A673 (cell line): ENCODE results near the gene SLC8A2. TPM values are rescaled to one million over a fixed set of nuclear protein-coding genes. Genes with fewer than 3 reads are reported as not detected.

Experiments
- BruUV-seq: library from RNA; stranded (reverse); fragments of 400-500 nt; replicated peaks from 2 replicates; lab custom pipeline; 2021; lab: Mats Ljungman, UMichigan
- CTCF ChIA-PET: fragments of 300-600 bp; sonication (Branson Sonifier 250); formaldehyde crosslinking; loops from one replicate; lab custom pipeline; 2022; ENCODE audit warnings: antibody characterized with exemption; lab: Charles Lee
- POLR2A ChIA-PET: fragments of 300-600 bp; sonication (Branson Sonifier 250); formaldehyde crosslinking; loops from one replicate; lab custom pipeline; 2022; ENCODE audit warnings: antibody characterized with exemption; ENCODE audit not compliant: low non-redundant PET; lab: Charles Lee
- DNase-seq: peaks from one replicate; pipeline ENCODE4 v3.0.0-alpha.2; 2015; ENCODE audit warnings: low spot score
- H3K27ac ChIP-seq: fragments of 200-600 bp; sonication (generic); 2 replicates; pipeline ENCODE4 v1.5.1; 2016; ENCODE audit warnings: mixed run types, low read depth, mild to moderate bottlenecking, mixed read lengths, antibody characterized with exemption, low read length; ENCODE audit not compliant: poor library complexity, severe bottlenecking
- H3K27me3 ChIP-seq: fragments of 200-600 bp; sonication (generic); replicated peaks from 2 replicates; pipeline ENCODE4 v1.6.1; 2017; ENCODE audit warnings: mixed run types, low read depth, mild to moderate bottlenecking, mixed read lengths, antibody characterized with exemption, low read length; ENCODE audit not compliant: insufficient read depth, poor library complexity
- H3K36me3 ChIP-seq: fragments of 200-600 bp; sonication (generic); 2 replicates; pipeline ENCODE4 v1.6.1; 2016; ENCODE audit warnings: mixed run types, mild to moderate bottlenecking, mixed read lengths, antibody characterized with exemption, low read length; ENCODE audit not compliant: insufficient read depth, poor library complexity, severe bottlenecking
- H3K4me1 ChIP-seq: fragments of 200-600 bp; sonication (generic); 2 replicates; pipeline ENCODE4 v1.6.1; 2017; ENCODE audit warnings: mixed run types, mild to moderate bottlenecking, mixed read lengths, antibody characterized with exemption, low read length; ENCODE audit not compliant: insufficient read depth, poor library complexity, severe bottlenecking
- H3K4me3 ChIP-seq: fragments of 200-600 bp; sonication (generic); 2 replicates; pipeline ENCODE4 v1.5.1; 2016; ENCODE audit warnings: low read depth, mixed run types, mild to moderate bottlenecking, mixed read lengths, low read length; ENCODE audit not compliant: poor library complexity, severe bottlenecking
- H3K9me3 ChIP-seq: fragments of 200-600 bp; sonication (generic); 2 replicates; pipeline ENCODE4 v1.6.1; 2016; ENCODE audit warnings: mixed run types, low read depth, mild to moderate bottlenecking, mixed read lengths, antibody characterized with exemption, low read length; ENCODE audit not compliant: poor library complexity, severe bottlenecking
- EZH2 ChIP-seq: fragments of 200-600 bp; sonication (generic); IDR thresholded peaks from 2 replicates; pipeline ENCODE4 v1.6.1; 2017; ENCODE audit warnings: borderline replicate concordance, low read depth, mild to moderate bottlenecking, mixed read lengths, antibody characterized with exemption, low read length; ENCODE audit not compliant: poor library complexity, severe bottlenecking
- intact Hi-C: fragments of 100-400 bp; cut with micrococcal nuclease; formaldehyde crosslinking; loops from one replicate; pipeline ENCODE4 v1.10.0; 2022; ENCODE audit not compliant: unreplicated experiment
- total RNA-seq: library from RNA; stranded (reverse); gene quantifications from 2 replicates; pipeline ENCODE4 v1.2.3, GENCODE V29; 2021
- TF ChIP-seq, protein P1 (sequence below): fragments of 300-800, 200-600 bp; sonication (generic); conservative IDR thresholded peaks from 2 replicates; pipeline ENCODE4 v1.5.1; 2017; ENCODE audit warnings: low read depth, mild to moderate bottlenecking, antibody characterized with exemption, low read length, moderate library complexity, mixed read lengths

Gene SLC8A2
- total RNA-seq, 1 experiment from 2014 or later = 3.2 TPM

DNA sequence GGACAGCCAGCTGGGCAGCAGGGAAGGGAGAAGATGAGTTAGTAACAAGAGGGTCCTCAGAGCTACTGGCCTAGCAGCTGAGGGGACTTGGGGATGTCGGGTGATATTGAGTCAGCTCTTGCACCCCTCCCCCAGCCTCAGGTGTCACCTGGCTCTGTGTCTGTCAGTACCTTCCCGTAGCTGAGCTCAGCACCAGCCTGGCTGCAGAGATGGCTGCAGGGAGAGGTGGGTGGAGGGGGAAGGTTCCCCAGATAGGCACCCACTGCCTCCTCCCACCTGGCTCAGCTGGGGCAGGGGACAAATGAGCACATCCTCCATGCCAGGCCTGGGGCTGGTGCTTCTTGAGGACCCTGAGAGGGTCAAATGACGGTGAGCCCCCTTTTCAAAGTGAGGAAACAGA, 19.2 kb upstream of the SLC8A2 start:
- H3K36me3 ChIP-seq = no peaks in the 10 kb centered on the region
- DNase-seq = no peak
- H3K4me3 ChIP-seq = no peak overlapping the region
- TF ChIP-seq, protein P1, sequence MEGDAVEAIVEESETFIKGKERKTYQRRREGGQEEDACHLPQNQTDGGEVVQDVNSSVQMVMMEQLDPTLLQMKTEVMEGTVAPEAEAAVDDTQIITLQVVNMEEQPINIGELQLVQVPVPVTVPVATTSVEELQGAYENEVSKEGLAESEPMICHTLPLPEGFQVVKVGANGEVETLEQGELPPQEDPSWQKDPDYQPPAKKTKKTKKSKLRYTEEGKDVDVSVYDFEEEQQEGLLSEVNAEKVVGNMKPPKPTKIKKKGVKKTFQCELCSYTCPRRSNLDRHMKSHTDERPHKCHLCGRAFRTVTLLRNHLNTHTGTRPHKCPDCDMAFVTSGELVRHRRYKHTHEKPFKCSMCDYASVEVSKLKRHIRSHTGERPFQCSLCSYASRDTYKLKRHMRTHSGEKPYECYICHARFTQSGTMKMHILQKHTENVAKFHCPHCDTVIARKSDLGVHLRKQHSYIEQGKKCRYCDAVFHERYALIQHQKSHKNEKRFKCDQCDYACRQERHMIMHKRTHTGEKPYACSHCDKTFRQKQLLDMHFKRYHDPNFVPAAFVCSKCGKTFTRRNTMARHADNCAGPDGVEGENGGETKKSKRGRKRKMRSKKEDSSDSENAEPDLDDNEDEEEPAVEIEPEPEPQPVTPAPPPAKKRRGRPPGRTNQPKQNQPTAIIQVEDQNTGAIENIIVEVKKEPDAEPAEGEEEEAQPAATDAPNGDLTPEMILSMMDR = no peak
- no peak for TF ChIP-seq EZH2
- ChIA-PET POLR2A (no interaction called here), CTCF (no interaction called here)
- intact Hi-C loops = no loop called here
- no peaks in the 10 kb centered on the region for H3K9me3 ChIP-seq
- no TSS peak for BruUV-seq
- H3K27me3 ChIP-seq = no peaks in the 10 kb centered on the region
- no peaks in the 10 kb centered on the region for H3K4me1 ChIP-seq
- no peak overlapping the region for H3K27ac ChIP-seq

DNA sequence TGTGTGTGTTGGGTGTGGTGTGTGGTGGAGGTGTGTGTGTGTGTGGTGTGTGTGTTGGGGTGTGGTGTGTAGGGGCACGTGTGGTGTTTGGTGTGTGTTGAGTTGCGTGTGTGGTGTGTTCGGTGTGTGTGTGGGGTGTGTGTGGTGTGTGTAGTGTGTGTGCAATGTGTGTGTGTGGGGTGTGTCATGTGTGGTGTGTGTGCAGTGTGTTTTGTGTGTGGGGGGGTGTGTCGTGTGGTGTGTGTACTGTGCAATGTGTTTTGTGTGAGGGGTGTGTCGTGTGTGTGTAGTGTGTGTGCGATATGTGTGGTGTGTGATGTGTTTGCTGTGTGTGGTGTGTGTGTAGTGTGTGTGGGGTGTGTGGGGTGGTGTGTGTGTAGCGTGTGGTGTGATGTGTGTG, 18.3 kb upstream of the SLC8A2 start:
- no TSS peak for BruUV-seq
- H3K4me1 ChIP-seq = no peaks in the 10 kb centered on the region
- no peaks in the 10 kb centered on the region for H3K27me3 ChIP-seq
- intact Hi-C loops = no loop called here
- CTCF ChIA-PET = no interaction called here
- no peak overlapping the region for H3K4me3 ChIP-seq
- POLR2A ChIA-PET = no interaction called here
- no peak overlapping the region for H3K27ac ChIP-seq
- H3K36me3 ChIP-seq = no peaks in the 10 kb centered on the region
- TF ChIP-seq EZH2 = no peak
- TF ChIP-seq, protein P1 = no peak
- DNase-seq = no peak
- no peaks in the 10 kb centered on the region for H3K9me3 ChIP-seq

DNA sequence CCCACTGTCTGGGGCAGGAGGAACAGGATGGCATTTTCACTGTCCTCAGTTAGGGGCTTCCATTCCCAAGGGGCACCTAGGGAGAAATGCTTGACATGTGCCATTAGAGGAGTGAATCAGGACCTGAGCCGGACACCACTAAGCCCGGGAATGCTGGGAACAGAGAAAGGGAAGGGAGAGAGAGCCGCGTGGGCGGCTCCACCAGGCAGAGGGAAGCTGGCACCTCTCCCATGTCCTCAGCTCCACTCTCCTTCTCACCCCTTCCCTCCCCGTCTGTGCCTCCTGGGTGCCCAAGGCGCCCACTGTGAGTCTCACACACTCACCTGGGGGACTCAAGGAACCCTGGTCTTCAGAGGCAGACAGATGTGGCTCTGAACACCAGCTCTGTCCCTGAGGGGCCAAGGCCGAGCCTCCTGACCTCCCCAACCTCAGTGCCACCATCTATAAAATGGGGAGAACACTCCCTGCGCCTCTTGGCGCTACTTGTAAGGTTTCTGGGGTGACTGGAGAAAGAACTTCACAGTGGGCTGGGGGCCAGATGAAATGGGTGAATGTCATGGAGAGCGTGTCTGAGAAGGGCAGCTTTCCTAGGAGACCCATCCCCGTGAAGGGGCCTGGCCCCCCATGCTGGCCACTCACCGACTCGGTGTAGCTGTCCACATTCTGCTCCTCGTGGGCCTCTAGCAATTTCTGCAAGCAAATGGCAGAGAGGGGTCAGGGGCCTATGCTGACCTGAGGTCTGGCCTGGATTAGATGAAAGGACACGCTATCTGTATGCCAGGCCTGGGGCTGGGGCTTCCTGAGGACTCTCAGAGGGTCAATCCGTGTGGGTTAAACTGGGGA, 17.6 kb upstream of the SLC8A2 start:
- intact Hi-C loops = no loop called here
- Histone ChIP-seq H3K27me3 (no peaks in the 10 kb centered on the region), H3K9me3 (no peaks in the 10 kb centered on the region), H3K27ac (no peak overlapping the region), H3K36me3 (no peaks in the 10 kb centered on the region), H3K4me3 (no peak overlapping the region), H3K4me1 (no peaks in the 10 kb centered on the region)
- TF ChIP-seq, protein P1 = no peak
- TF ChIP-seq EZH2 = no peak
- ChIA-PET POLR2A (no interaction called here), CTCF (no interaction called here)
- DNase-seq = no peak
- BruUV-seq = no TSS peak
